Gastroesophageal sphincter (tissue), 4 donors: ENCODE results near the gene ANKRD17. TPM values are rescaled to one million over a fixed set of nuclear protein-coding genes. Genes with fewer than 3 reads are reported as not detected.

Experiments
- ATAC-seq: fragments of 150-250 bp; one replicate; pipeline ENCODE4 v1.9.1; 2016; ENCODE audit warnings: mild to moderate bottlenecking, moderate library complexity
- H3K27ac ChIP-seq, 4 donors: fragments of 200-600 bp; sonication (generic) in 3 of 4; 1 replicate in 3 of 4; 2 replicates in 1 of 4; pipeline ENCODE4 v1.5.1; 2016 to 2019
- H3K27me3 ChIP-seq: fragments of 200-600 bp; sonication (generic); one replicate; pipeline ENCODE4 v1.5.1; 2019
- H3K36me3 ChIP-seq, 2 donors: fragments of 200-600 bp; sonication (generic); one replicate each; pipeline ENCODE4 v1.5.1; 2019; ENCODE audit warnings: control low read depth in 1 of 2
- H3K4me1 ChIP-seq, 3 donors: fragments of 200-600 bp; sonication (generic); 1 replicate in 2 of 3; 2 replicates in 1 of 3; pipeline ENCODE4 v1.5.1; 2016 to 2019; ENCODE audit warnings: control low read depth in 2 of 3
- H3K4me3 ChIP-seq, 2 donors: fragments of 200-600 bp; sonication (generic); one replicate each; pipeline ENCODE4 v1.5.1; 2019; ENCODE audit warnings: mild to moderate bottlenecking in 1 of 2, moderate library complexity in 1 of 2
- H3K9me3 ChIP-seq, 3 donors: fragments of 200-600 bp; sonication (generic); one replicate each; pipeline ENCODE4 v1.5.1; 2017 to 2019; ENCODE audit warnings: control low read depth in 2 of 3
- EP300 ChIP-seq: sonication (generic); formaldehyde crosslinking; IDR thresholded peaks from one replicate; pipeline ENCODE4 v1.6.1; 2017; ENCODE audit warnings: antibody characterized with exemption, mild to moderate bottlenecking
- POLR2A ChIP-seq, 2 donors: fragments of 450-650 bp; IDR thresholded peaks; one replicate each; pipeline ENCODE4 v1.6.1; 2017; ENCODE audit warnings: antibody characterized with exemption in 2 of 2, mild to moderate bottlenecking in 2 of 2, moderate library complexity in 1 of 2
- POLR2AphosphoS5 ChIP-seq: sonication (generic); formaldehyde crosslinking; IDR thresholded peaks from one replicate; pipeline ENCODE4 v1.6.1; 2017; ENCODE audit warnings: antibody characterized with exemption
- WGBS, 2 donors: methylation state at CpG; one replicate each; pipeline ENCODE4 v1.1.5; 2018; ENCODE audit warnings: low coverage in 1 of 2; 5-methylcytosine and 5-hydroxymethylcytosine counted together
- total RNA-seq, 4 donors: library from RNA; depleted of rRNA; stranded (reverse); fragments of >200 nt; gene quantifications; one replicate each; pipeline ENCODE4 v1.1.0, GENCODE V29; 2016
- TF ChIP-seq, protein P1 (sequence below), 4 experiments: fragments of 200-600 bp in 2 of 4; fragments of 450-650 bp in 2 of 4; sonication (generic) in 1 of 4; IDR thresholded peaks; one replicate each; pipeline ENCODE4 v1.5.1; 2017 to 2019; ENCODE audit warnings: antibody characterized with exemption in 4 of 4, mild to moderate bottlenecking in 2 of 4, moderate library complexity in 2 of 4

The ANKRD17 gene
- total RNA-seq, 4 donors from 2014 or later = 46.8 to 68.5 (median 59.1) TPM

DNA sequence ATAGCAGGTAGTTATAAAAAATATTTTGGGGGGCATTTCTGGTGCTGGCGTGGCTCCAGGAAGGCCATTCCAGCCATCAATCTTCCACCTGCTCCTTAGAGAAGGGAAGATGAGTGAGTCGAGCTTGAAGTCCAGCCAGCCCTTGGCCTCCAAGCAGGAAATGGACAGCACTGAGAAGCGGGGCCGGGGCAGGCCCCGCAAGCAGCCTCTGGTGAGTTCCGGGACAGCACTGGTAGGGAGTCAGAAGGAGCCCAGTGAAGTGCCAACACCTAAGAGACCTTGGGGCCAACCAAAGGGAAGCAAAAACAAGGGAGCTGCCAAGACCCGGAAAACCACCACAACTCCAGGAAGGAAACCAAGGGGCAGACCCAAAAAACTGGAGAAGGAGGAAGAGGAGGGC lies 159.9 kb downstream of the ANKRD17 start:
- H3K27me3 ChIP-seq = no peaks in the 10 kb centered on the region
- no CpG with 5 or more reads among the region's 7 CpGs for WGBS, 2 donors
- no peak for ATAC-seq

DNA sequence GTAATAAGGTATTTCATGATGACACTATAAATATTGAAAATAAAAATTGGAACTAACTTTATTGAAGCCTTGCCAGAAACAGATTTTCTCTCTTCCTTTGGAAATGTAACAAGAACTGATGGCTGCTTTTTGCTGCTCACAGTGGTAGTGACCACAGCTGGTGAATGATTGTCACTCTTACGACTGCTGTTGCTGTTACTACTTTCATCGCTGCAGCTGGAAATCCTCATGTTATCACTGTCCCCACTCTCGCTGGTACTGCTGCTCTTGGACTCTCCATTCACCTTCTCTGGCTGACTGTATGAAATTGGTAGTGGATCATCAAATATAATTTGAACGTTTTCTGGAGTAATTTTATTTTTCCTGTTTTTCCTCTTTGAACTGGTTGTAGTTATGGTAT lies 160.6 kb downstream of the ANKRD17 start:
- no peak overlapping the region for H3K27ac ChIP-seq
- no peak for ATAC-seq
- H3K27me3 ChIP-seq = no peaks in the 10 kb centered on the region
- H3K4me3 ChIP-seq = no peak overlapping the region
- peaks cover 0 to 96% of the 10 kb centered on the region in 2 donors for H3K36me3 ChIP-seq
- no peaks in the 10 kb centered on the region for H3K9me3 ChIP-seq
- 71 to 91% methylated on average over 4 of the region's 4 CpGs for WGBS, 2 donors
- no peaks in the 10 kb centered on the region for H3K4me1 ChIP-seq
- TF ChIP-seq, protein P1, sequence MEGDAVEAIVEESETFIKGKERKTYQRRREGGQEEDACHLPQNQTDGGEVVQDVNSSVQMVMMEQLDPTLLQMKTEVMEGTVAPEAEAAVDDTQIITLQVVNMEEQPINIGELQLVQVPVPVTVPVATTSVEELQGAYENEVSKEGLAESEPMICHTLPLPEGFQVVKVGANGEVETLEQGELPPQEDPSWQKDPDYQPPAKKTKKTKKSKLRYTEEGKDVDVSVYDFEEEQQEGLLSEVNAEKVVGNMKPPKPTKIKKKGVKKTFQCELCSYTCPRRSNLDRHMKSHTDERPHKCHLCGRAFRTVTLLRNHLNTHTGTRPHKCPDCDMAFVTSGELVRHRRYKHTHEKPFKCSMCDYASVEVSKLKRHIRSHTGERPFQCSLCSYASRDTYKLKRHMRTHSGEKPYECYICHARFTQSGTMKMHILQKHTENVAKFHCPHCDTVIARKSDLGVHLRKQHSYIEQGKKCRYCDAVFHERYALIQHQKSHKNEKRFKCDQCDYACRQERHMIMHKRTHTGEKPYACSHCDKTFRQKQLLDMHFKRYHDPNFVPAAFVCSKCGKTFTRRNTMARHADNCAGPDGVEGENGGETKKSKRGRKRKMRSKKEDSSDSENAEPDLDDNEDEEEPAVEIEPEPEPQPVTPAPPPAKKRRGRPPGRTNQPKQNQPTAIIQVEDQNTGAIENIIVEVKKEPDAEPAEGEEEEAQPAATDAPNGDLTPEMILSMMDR (IDR thresholded peaks at IDR 0.05) = no peak
- TF ChIP-seq POLR2A (IDR thresholded peaks at IDR 0.05) = no peak

More for the DNA sequence above, 159.9 kb downstream of the ANKRD17 start:
- peaks cover 0 to 98% of the 10 kb centered on the region in 2 donors for H3K36me3 ChIP-seq
- H3K4me3 ChIP-seq = no peak overlapping the region
- TF ChIP-seq EP300 (no peak), POLR2AphosphoS5 (no peak), POLR2A (IDR thresholded peaks at IDR 0.05) (no peak)
- TF ChIP-seq, protein P1 (IDR thresholded peaks at IDR 0.05) = no peak
- no peaks in the 10 kb centered on the region for H3K4me1 ChIP-seq
- no peaks in the 10 kb centered on the region for H3K9me3 ChIP-seq
- H3K27ac ChIP-seq = no peak overlapping the region

DNA sequence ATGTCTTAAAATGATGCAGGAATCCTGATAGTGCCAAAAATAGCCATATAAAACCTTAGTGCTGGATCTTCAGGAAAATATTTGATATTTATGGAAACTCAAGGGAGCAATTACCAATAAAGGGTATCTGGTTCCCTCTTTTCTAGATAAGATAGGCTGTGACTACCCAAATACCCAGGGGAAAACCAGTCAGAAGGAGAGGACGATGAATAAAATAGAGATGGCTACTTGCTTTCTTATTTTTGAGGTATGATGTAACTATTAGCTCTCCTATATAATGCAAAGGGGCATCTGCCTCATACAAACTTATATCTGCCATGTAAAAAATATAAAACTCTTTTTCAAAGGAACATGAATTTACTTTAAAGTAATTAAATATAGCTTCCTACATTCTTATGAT lies 165.7 kb downstream of the ANKRD17 start:
- no peak for TF ChIP-seq POLR2AphosphoS5
- no peak for TF ChIP-seq EP300
- TF ChIP-seq, protein P1 (IDR thresholded peaks at IDR 0.05) = no peak
- TF ChIP-seq POLR2A (IDR thresholded peaks at IDR 0.05) = no peak
- H3K27me3 ChIP-seq = no peaks in the 10 kb centered on the region
- peaks cover 5 to 70% of the 10 kb centered on the region in 2 donors for H3K36me3 ChIP-seq
- no peak for ATAC-seq
- peaks cover 0 to 16% (median 0%) of the 10 kb centered on the region in 3 donors for H3K4me1 ChIP-seq
- no peak overlapping the region for H3K4me3 ChIP-seq
- 65 to 100% methylated on average over 1 of the region's 1 CpG for WGBS, 2 donors
- no peak overlapping the region for H3K27ac ChIP-seq
- H3K9me3 ChIP-seq = no peaks in the 10 kb centered on the region

DNA sequence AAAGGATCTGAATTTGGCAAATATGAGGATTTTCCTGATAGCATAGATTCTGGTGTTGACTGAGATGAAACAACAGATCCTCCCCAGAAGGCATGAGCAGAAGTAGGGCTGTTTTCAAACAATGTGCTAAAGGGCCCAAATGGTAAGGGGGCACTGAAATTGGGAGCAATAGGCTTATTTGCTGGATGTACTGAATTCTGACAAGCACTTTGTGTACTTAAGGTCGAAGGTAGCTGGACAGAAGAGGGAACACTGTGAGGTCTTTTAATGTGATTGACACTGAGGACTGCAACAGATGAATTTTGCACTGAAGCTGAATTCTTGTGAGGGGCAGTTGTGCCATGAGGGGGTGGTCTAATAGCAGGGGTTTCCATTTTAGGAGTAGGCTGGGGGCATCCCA lies 167.9 kb downstream of the ANKRD17 start:
- peaks cover 0 to 30% (median 0%) of the 10 kb centered on the region in 3 donors for H3K4me1 ChIP-seq
- no peak overlapping the region for H3K4me3 ChIP-seq
- H3K9me3 ChIP-seq = no peaks in the 10 kb centered on the region
- no peak overlapping the region for H3K27ac ChIP-seq
- 89 to 100% methylated on average over 1 of the region's 1 CpG for WGBS, 2 donors
- H3K36me3 ChIP-seq = peaks cover 5 to 53% of the 10 kb centered on the region in 2 donors
- no peak for ATAC-seq
- TF ChIP-seq EP300 = no peak
- TF ChIP-seq, protein P1 (IDR thresholded peaks at IDR 0.05) = no peak
- TF ChIP-seq POLR2AphosphoS5 = no peak
- no peak for TF ChIP-seq POLR2A (IDR thresholded peaks at IDR 0.05)
- H3K27me3 ChIP-seq = no peaks in the 10 kb centered on the region

DNA sequence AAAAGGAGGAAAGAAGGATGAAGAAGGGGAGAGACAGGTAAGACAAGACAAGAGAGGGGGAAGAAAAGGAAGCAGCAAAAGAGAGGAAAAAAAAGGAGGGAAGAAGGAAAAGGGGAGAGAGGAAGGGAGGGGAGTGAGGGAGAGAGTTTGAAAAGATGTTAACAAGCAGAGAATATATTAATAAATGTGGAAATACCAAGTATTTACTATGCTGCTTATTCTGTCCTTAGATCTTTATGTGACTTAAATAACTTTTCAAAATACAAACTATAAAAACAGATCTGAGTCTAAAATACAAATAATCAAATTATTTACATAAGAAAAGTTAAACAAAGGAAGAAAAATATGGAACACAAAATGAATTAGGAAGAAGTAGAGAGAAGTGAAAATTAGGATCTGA lies 170.7 kb downstream of the ANKRD17 start:
- peaks cover 5 to 52% of the 10 kb centered on the region in 2 donors for H3K36me3 ChIP-seq
- H3K27ac ChIP-seq = no peak overlapping the region
- H3K9me3 ChIP-seq = no peaks in the 10 kb centered on the region
- TF ChIP-seq, protein P1 (IDR thresholded peaks at IDR 0.05) = no peak
- TF ChIP-seq POLR2AphosphoS5 (no peak), POLR2A (IDR thresholded peaks at IDR 0.05) (no peak), EP300 (no peak)
- H3K4me1 ChIP-seq = peaks cover 0 to 30% (median 0%) of the 10 kb centered on the region in 3 donors
- H3K27me3 ChIP-seq = no peaks in the 10 kb centered on the region
- no peak for ATAC-seq
- no peak overlapping the region for H3K4me3 ChIP-seq
